HL-60 (cell line): ENCODE results near the gene SYNGR1.
"Not testable (repeated sequence)": the region's sequence is repeated elsewhere in the genome, so short reads cannot be mapped to it uniquely, and the experiment has no call there.

Experiments used
- GABPA ChIP-seq: IDR thresholded peaks from 2 replicates; pipeline ENCODE4 v1.6.1; 2012; ENCODE audit warnings: low read depth
- POLR2AphosphoS5 ChIP-seq: IDR thresholded peaks from 2 replicates; pipeline ENCODE4 v1.6.1; 2012; ENCODE audit warnings: low read depth
- REST ChIP-seq: IDR thresholded peaks from 2 replicates; pipeline ENCODE4 v1.6.1; 2012; ENCODE audit warnings: low read depth; ENCODE audit not compliant: insufficient replicate concordance
- TF ChIP-seq, protein P1 (sequence below): IDR thresholded peaks from one replicate; pipeline ENCODE4 v1.5.1; 2011; ENCODE audit warnings: low read length, control low read depth, inconsistent platforms; ENCODE audit not compliant: insufficient read depth

DNA sequence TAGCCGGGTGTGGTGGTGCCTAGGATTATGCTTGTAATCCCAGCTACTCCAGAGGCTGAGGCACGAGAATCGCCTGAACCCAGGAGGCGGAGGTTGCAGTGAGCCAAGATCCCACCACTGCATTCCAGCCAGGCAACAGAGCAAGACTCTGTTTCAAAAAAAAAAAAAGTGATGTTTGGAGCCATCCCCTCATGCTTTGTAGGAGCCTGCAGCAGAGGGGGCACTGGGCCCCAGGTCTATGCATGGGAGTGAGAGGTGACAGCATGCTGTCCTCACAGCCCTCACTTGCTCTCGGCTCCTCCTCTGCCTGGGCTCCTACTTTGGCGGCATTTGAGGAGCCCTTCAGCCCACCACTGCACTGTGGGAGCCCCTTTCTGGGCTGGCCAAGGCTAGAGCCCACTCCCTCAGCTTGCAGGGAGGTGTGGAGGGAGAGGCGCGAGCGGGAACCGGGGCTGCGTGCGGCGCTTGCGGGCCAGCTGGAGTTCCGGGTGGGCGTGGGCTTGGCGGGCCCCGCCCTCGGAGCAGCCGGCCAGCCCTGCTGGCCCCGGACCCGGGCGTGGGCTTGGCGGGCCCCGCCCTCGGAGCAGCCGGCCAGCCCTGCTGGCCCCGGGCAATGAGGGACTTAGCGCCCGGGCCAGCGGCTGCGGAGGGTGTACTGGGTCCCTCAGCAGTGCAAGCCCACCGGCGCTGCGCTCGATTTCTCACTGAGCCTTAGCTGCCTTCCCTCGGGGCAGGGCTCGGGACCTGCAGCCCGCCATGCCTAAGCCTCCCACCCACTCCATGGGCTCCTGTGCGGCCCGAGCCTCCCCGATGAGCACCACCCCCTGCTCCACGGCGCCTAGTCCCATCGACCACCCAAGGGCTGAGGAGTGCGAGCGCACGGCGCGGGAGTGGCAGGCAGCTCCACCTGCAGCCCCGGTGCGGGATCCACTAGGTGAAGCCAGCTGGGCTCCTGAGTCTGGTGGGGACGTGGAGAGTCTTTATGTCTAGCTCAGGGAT lies 7.6 kb downstream of the SYNGR1 start:
- TF ChIP-seq, protein P1, sequence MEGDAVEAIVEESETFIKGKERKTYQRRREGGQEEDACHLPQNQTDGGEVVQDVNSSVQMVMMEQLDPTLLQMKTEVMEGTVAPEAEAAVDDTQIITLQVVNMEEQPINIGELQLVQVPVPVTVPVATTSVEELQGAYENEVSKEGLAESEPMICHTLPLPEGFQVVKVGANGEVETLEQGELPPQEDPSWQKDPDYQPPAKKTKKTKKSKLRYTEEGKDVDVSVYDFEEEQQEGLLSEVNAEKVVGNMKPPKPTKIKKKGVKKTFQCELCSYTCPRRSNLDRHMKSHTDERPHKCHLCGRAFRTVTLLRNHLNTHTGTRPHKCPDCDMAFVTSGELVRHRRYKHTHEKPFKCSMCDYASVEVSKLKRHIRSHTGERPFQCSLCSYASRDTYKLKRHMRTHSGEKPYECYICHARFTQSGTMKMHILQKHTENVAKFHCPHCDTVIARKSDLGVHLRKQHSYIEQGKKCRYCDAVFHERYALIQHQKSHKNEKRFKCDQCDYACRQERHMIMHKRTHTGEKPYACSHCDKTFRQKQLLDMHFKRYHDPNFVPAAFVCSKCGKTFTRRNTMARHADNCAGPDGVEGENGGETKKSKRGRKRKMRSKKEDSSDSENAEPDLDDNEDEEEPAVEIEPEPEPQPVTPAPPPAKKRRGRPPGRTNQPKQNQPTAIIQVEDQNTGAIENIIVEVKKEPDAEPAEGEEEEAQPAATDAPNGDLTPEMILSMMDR, result not testable (repeated sequence)
- not testable (repeated sequence) for TF ChIP-seq REST, POLR2AphosphoS5, GABPA
